OCI-LY7 (cell line): ENCODE results near the gene MAEL. TPM values are rescaled to one million over a fixed set of nuclear protein-coding genes. Genes with fewer than 3 reads are reported as not detected.

Experiments
- BruUV-seq: library from RNA; stranded (reverse); fragments of 400-500 nt; replicated peaks from 2 replicates; lab custom pipeline; 2021; lab: Mats Ljungman, UMichigan
- CTCF ChIA-PET: fragments of 300-600 bp; sonication (Branson Sonifier 250); formaldehyde crosslinking; loops from one replicate; lab custom pipeline; 2022; ENCODE audit warnings: antibody characterized with exemption; ENCODE audit not compliant: unreplicated experiment; lab: Charles Lee
- POLR2A ChIA-PET: fragments of 300-600 bp; sonication (Branson Sonifier 250); formaldehyde crosslinking; loops from one replicate; lab custom pipeline; 2022; ENCODE audit warnings: antibody characterized with exemption; lab: Charles Lee
- DNase-seq: peaks from one replicate; pipeline ENCODE4 v3.0.0-alpha.2; 2015; ENCODE audit warnings: low spot score
- H2AFZ ChIP-seq: fragments of 200-600 bp; sonication (generic), shearing (Covaris generic); 2 replicates; pipeline ENCODE4 v1.6.1; 2014; ENCODE audit warnings: mild to moderate bottlenecking, antibody characterized with exemption, low read length, moderate library complexity
- H3K27ac ChIP-seq: fragments of 200-600 bp; sonication (generic); 2 replicates; pipeline ENCODE4 v1.5.1; 2014; ENCODE audit warnings: mixed run types, low read depth, mild to moderate bottlenecking, moderate library complexity, low read length, inconsistent platforms; ENCODE audit not compliant: poor library complexity, severe bottlenecking
- H3K36me3 ChIP-seq: fragments of 200-600 bp; sonication (generic); 2 replicates; pipeline ENCODE4 v1.6.1; 2014; ENCODE audit warnings: mild to moderate bottlenecking, antibody characterized with exemption, low read length, moderate library complexity, mixed read lengths; ENCODE audit not compliant: insufficient read depth
- H3K4me1 ChIP-seq: fragments of 200-600 bp; sonication (generic); 2 replicates; pipeline ENCODE4 v1.5.1; 2014; ENCODE audit warnings: mild to moderate bottlenecking, low read length; ENCODE audit not compliant: insufficient read depth, poor library complexity, severe bottlenecking
- H3K4me2 ChIP-seq: fragments of 200-600 bp; sonication (generic); 2 replicates; pipeline ENCODE4 v1.6.1; 2014; ENCODE audit warnings: mild to moderate bottlenecking, low read length
- H3K4me3 ChIP-seq: fragments of 200-600 bp; sonication (generic); 2 replicates; pipeline ENCODE4 v1.5.1; 2014; ENCODE audit warnings: mild to moderate bottlenecking, low read depth, low read length; ENCODE audit not compliant: poor library complexity, severe bottlenecking
- H3K79me2 ChIP-seq: fragments of 200-600 bp; sonication (generic); 2 replicates; pipeline ENCODE4 v1.6.1; 2016; ENCODE audit warnings: low read depth, mild to moderate bottlenecking, low read length, moderate library complexity, mixed read lengths; ENCODE audit not compliant: insufficient read depth
- H3K9me2 ChIP-seq: fragments of 200-600 bp; sonication (generic); 2 replicates; pipeline ENCODE4 v1.6.1; 2016; ENCODE audit warnings: mild to moderate bottlenecking, low read length, mixed read lengths; ENCODE audit not compliant: insufficient read depth
- H3K9me3 ChIP-seq: fragments of 200-600 bp; sonication (generic); 2 replicates; pipeline ENCODE4 v1.6.1; 2014; ENCODE audit warnings: mild to moderate bottlenecking, mixed run types, low read length, mixed read lengths
- H4K20me1 ChIP-seq: fragments of 200-600 bp; sonication (generic); 2 replicates; pipeline ENCODE4 v1.6.1; 2014; ENCODE audit warnings: mild to moderate bottlenecking, antibody characterized with exemption, low read length, moderate library complexity, mixed read lengths; ENCODE audit not compliant: insufficient read depth
- CTCF ChIP-seq: fragments of 200-600 bp; sonication (generic); conservative IDR thresholded peaks from 2 replicates; pipeline ENCODE4 v1.5.1; 2014; ENCODE audit warnings: mild to moderate bottlenecking, antibody characterized with exemption, low read length, moderate library complexity, mixed read lengths
- EZH2phosphoT487 ChIP-seq: fragments of 200-600 bp; sonication (generic); IDR thresholded peaks from 2 replicates; pipeline ENCODE4 v1.6.1; 2018; ENCODE audit warnings: low read depth, borderline replicate concordance, mild to moderate bottlenecking, mixed run types, antibody characterized with exemption, low read length, moderate library complexity, mixed read lengths
- intact Hi-C: fragments of 100-400 bp; cut with micrococcal nuclease; formaldehyde crosslinking; loops from one replicate; pipeline ENCODE4 v1.10.0; 2022; ENCODE audit not compliant: unreplicated experiment
- total RNA-seq, 2 experiments: library from RNA; depleted of rRNA in 1 of 2; stranded (reverse); fragments of >200 nt in 1 of 2; shearing (Covaris generic) in 1 of 2; gene quantifications; 2 replicates each; pipeline ENCODE4 v1.2.3, GENCODE V29; 2014 to 2022

The MAEL gene
- total RNA-seq, 2 experiments from 2014 or later, result not detected

GRCh38 chr1:167043752-167044488, 54.8 kb downstream of the MAEL start:
- H3K9me2 ChIP-seq, result no peaks in the 10 kb centered on the region
- peaks cover 16% of the 10 kb centered on the region for H3K4me1 ChIP-seq
- ChIA-PET POLR2A (interaction anchor here (0.7 kb wide), 1 partner anchor 118 kb away, joined by 3 read pairs; no protein-coding TSS in a partner anchor), CTCF (interaction anchor here (0.7 to 1.0 kb wide), 3 partner anchors 11 to 135 kb away, joined by 3 to 4 read pairs (median 3); no protein-coding TSS in a partner anchor)
- DNase-seq, result peak; percentile 81
- no TSS peak for BruUV-seq
- peak overlapping the region; percentile 82 for H2AFZ ChIP-seq
- H3K4me3 ChIP-seq, result peak overlapping the region; percentile 54
- H3K27ac ChIP-seq, result peak overlapping the region; percentile 6
- no peaks in the 10 kb centered on the region for H4K20me1 ChIP-seq
- H3K4me2 ChIP-seq, result peak overlapping the region; percentile 59
- H3K79me2 ChIP-seq, result no peaks in the 10 kb centered on the region
- TF ChIP-seq EZH2phosphoT487, result no peak
- TF ChIP-seq CTCF, result no peak
- no peaks in the 10 kb centered on the region for H3K36me3 ChIP-seq
- H3K9me3 ChIP-seq, result no peaks in the 10 kb centered on the region
- intact Hi-C loops, result no loop called here

GRCh38 chr1:167051907-167052306, 62.8 kb downstream of the MAEL start:
- Histone ChIP-seq H2AFZ (no peak overlapping the region), H3K4me2 (no peak overlapping the region), H3K36me3 (no peaks in the 10 kb centered on the region), H3K9me3 (no peaks in the 10 kb centered on the region), H3K4me3 (no peak overlapping the region), H4K20me1 (no peaks in the 10 kb centered on the region), H3K27ac (no peak overlapping the region), H3K4me1 (no peaks in the 10 kb centered on the region), H3K79me2 (no peaks in the 10 kb centered on the region), H3K9me2 (no peaks in the 10 kb centered on the region)
- DNase-seq, result no peak
- intact Hi-C loops, result no loop called here
- ChIA-PET CTCF (interaction anchor here (0.6 to 1.2 kb wide), 3 partner anchors 57 to 143 kb away, joined by 3 to 4 read pairs (median 3); no protein-coding TSS in a partner anchor), POLR2A (interaction anchor here (0.5 kb wide), 1 partner anchor 206 kb away, joined by 3 read pairs; no protein-coding TSS in a partner anchor)
- BruUV-seq, result no TSS peak
- TF ChIP-seq EZH2phosphoT487 (no peak), CTCF (no peak)

GRCh38 chr1:167052389-167052788, 63.3 kb downstream of the MAEL start:
- peak; percentile 24 for DNase-seq
- ChIA-PET POLR2A (no interaction called here), CTCF (interaction anchor here (1.2 kb wide), 1 partner anchor 143 kb away, joined by 4 read pairs; no protein-coding TSS in a partner anchor)
- Histone ChIP-seq H4K20me1 (no peaks in the 10 kb centered on the region), H3K4me3 (no peak overlapping the region), H3K79me2 (no peaks in the 10 kb centered on the region), H3K36me3 (no peaks in the 10 kb centered on the region), H3K9me2 (no peaks in the 10 kb centered on the region), H3K4me1 (no peaks in the 10 kb centered on the region), H2AFZ (no peak overlapping the region), H3K9me3 (no peaks in the 10 kb centered on the region), H3K4me2 (no peak overlapping the region), H3K27ac (no peak overlapping the region)
- TF ChIP-seq EZH2phosphoT487, result no peak
- TF ChIP-seq CTCF, result peak; percentile 67
- BruUV-seq, result no TSS peak
- intact Hi-C loops, result no loop called here
